Ascending aorta (tissue), 2 donors: ENCODE results near the gene NEK11. TPM values are rescaled to one million over a fixed set of nuclear protein-coding genes. Genes with fewer than 3 reads are reported as not detected.
"Not testable (repeated sequence)": the region's sequence is repeated elsewhere in the genome, so short reads cannot be mapped to it uniquely, and the experiment has no call there.

Experiments used
- DNase-seq, 2 donors: peaks; one replicate each; pipeline ENCODE4 v3.0.0-alpha.2; 2019; ENCODE audit warnings: low spot score in 2 of 2
- H3K27ac ChIP-seq, 2 donors: fragments of 200-600 bp; sonication (generic); one replicate each; pipeline ENCODE4 v1.5.1; 2016 to 2017; ENCODE audit warnings: mild to moderate bottlenecking in 1 of 2
- H3K27me3 ChIP-seq: fragments of 200-600 bp; sonication (generic); one replicate; pipeline ENCODE4 v1.5.1; 2017
- H3K36me3 ChIP-seq, 2 donors: fragments of 200-600 bp; sonication (generic); one replicate each; pipeline ENCODE4 v1.5.1; 2016
- H3K4me1 ChIP-seq, 2 donors: fragments of 200-600 bp; sonication (generic); one replicate each; pipeline ENCODE4 v1.5.1; 2016 to 2017; ENCODE audit warnings: mild to moderate bottlenecking in 1 of 2
- H3K4me3 ChIP-seq, 2 donors: fragments of 200-600 bp; sonication (generic); one replicate each; pipeline ENCODE4 v1.5.1; 2016 to 2017; ENCODE audit warnings: mild to moderate bottlenecking in 1 of 2
- H3K9me3 ChIP-seq, 2 donors: fragments of 200-600 bp; sonication (generic); one replicate each; pipeline ENCODE4 v1.5.1; 2016
- intact Hi-C: fragments of 100-400 bp; cut with DNase I; formaldehyde crosslinking; loops from one replicate; pipeline ENCODE4 v1.15.1; 2023
- total RNA-seq: library from RNA; depleted of rRNA; stranded (reverse); fragments of >200 nt; gene quantifications from one replicate; pipeline ENCODE4 v1.1.0, GENCODE V29; 2016
- TF ChIP-seq, protein P1 (sequence below), 3 experiments: fragments of 200-600 bp in 2 of 3; fragments of 450-650 bp in 1 of 3; sonication (generic) in 2 of 3; IDR thresholded peaks; one replicate each; pipeline ENCODE4 v1.5.1; 2016 to 2019; ENCODE audit warnings: antibody characterized with exemption in 3 of 3, mild to moderate bottlenecking in 1 of 3, moderate library complexity in 1 of 3

NEK11 gene
- total RNA-seq, 1 donor from 2014 or later: 4.0 TPM

- TF ChIP-seq, protein P1, sequence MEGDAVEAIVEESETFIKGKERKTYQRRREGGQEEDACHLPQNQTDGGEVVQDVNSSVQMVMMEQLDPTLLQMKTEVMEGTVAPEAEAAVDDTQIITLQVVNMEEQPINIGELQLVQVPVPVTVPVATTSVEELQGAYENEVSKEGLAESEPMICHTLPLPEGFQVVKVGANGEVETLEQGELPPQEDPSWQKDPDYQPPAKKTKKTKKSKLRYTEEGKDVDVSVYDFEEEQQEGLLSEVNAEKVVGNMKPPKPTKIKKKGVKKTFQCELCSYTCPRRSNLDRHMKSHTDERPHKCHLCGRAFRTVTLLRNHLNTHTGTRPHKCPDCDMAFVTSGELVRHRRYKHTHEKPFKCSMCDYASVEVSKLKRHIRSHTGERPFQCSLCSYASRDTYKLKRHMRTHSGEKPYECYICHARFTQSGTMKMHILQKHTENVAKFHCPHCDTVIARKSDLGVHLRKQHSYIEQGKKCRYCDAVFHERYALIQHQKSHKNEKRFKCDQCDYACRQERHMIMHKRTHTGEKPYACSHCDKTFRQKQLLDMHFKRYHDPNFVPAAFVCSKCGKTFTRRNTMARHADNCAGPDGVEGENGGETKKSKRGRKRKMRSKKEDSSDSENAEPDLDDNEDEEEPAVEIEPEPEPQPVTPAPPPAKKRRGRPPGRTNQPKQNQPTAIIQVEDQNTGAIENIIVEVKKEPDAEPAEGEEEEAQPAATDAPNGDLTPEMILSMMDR (IDR thresholded peaks at IDR 0.05): no peak
- Histone ChIP-seq H3K27ac (no peak overlapping the region), H3K4me3 (no peak overlapping the region), H3K4me1 (peaks cover 0 to 6% of the 10 kb centered on the region in 2 donors), H3K36me3 (no peaks in the 10 kb centered on the region), H3K27me3 (no peaks in the 10 kb centered on the region), H3K9me3 (no peaks in the 10 kb centered on the region)
- no peak for DNase-seq
- intact Hi-C loops: no loop called here
Observed at GRCh38 chr3:131038326-131038725, 11.6 kb downstream of the NEK11 start.

DNA sequence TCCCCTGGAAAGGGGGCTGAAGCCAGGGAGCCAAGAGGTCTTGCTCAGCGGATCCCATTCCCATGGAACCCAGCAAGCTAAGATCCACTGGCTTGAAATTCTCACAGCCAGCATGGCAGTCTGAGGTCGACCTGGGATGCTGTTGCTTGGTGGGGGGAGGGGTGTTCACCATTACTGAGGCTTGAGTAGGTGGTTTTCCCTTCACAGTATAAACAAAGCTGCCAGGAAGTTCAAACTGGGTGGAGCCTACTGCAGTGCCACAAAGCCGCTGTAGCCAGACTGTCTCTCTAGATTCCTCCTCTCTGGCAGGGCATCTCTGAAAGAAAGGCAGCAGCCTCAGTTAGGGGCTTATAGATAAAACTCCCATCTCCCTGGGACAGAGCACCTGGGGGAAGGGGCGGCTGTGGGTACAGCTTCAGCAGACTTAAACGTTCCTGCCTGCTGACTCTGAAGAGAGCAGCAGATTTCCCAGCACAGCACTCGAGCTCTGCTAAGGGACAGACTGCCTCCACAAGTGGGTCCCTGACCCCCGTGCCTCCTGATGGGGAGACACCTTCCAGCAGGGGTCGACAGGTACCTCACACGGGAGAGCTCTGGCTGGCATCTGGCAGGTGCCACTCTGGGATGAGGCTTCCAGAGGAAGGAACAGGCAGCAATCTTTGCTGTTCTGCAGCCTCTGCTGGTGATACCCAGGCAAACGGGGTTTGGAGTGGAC, 15.8 kb downstream of the NEK11 start:
- DNase-seq, H3K4me1 ChIP-seq, H3K4me3 ChIP-seq, H3K36me3 ChIP-seq, H3K27ac ChIP-seq, intact Hi-C loops, H3K27me3 ChIP-seq: not testable (repeated sequence)
- peaks cover 0 to 14% of the 10 kb centered on the region in 2 donors for H3K9me3 ChIP-seq

GRCh38 chr3:131047582-131047981, 20.9 kb downstream of the NEK11 start:
- no peaks in the 10 kb centered on the region for H3K4me1 ChIP-seq
- intact Hi-C loops: no loop called here
- DNase-seq: no peak
- TF ChIP-seq, protein P1 (IDR thresholded peaks at IDR 0.05): no peak
- no peak overlapping the region for H3K27ac ChIP-seq
- H3K36me3 ChIP-seq: no peaks in the 10 kb centered on the region
- H3K27me3 ChIP-seq: no peaks in the 10 kb centered on the region
- H3K9me3 ChIP-seq: peaks cover 0 to 14% of the 10 kb centered on the region in 2 donors
- H3K4me3 ChIP-seq: no peak overlapping the region

- Histone ChIP-seq H3K4me1 (no peaks in the 10 kb centered on the region), H3K27me3 (no peaks in the 10 kb centered on the region), H3K27ac (no peak overlapping the region), H3K36me3 (no peaks in the 10 kb centered on the region), H3K4me3 (no peak overlapping the region), H3K9me3 (peaks cover 0 to 14% of the 10 kb centered on the region in 2 donors)
- intact Hi-C loops: no loop called here
- TF ChIP-seq, protein P1 (IDR thresholded peaks at IDR 0.05): no peak
- no peak for DNase-seq
Observed at GRCh38 chr3:131048030-131048429, 21.4 kb downstream of the NEK11 start.

DNA sequence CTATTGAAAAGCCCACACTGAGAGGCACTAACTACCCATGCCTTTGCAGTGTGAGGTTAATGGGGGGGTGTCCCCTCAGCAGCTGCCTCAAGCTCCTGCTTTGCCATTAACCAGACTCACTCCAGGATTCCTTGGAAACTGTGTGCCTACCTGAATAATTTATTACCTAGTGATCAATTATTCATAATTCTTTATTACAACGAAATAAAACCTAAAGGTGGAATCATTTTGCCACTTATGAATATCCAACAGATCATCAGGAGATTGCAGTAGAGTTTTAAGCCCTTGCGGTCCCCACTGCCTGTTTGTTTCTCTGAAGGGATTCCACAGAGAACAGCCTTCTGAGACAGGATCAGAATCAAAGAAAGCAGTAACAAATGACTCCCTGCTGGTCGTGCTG, 23.3 kb downstream of the NEK11 start:
- no peak for DNase-seq
- Histone ChIP-seq H3K27me3 (no peaks in the 10 kb centered on the region), H3K9me3 (peaks cover 0 to under 1% of the 10 kb centered on the region in 2 donors), H3K36me3 (no peaks in the 10 kb centered on the region), H3K4me3 (no peak overlapping the region), H3K4me1 (no peaks in the 10 kb centered on the region), H3K27ac (no peak overlapping the region)
- TF ChIP-seq, protein P1 (IDR thresholded peaks at IDR 0.05): no peak
- intact Hi-C loops: no loop called here

DNA sequence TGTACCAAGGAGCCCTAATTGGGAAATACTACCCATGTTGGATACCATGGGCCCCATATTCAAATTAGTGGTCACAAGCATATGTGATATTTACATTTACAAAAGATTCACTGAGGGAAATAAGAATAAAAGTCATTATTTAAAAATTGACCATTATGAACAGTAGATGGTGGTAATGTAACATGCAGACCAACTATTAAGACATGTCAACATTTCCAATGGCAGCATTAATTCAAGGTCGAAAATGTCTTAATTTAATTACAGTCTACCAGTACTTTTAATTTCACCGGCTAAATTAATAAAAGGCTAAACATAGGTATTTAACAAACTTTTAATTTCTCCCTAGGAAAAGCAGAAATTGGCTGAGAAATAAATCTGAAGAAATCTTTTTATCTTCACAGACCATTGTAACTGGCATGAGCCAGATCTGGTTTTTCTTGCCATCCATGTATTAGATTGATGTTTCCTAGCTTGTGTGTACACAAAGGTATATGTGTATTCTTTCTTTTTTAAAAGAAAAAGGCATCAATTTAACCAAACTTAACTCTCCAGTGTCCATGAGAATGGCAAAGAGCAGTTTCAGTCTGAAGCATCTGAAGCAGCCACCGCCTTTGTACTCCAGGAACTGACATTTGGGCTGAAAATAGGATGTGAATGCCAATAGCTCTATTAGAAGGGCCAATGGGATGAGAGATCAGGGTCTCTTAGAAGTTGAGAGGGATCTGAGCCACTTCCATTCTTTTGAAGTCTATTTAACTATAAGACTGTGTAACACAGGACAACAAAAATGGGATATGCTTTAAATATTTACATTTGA, 26.6 kb downstream of the NEK11 start:
- TF ChIP-seq, protein P1 (IDR thresholded peaks at IDR 0.05): peak in 1 of 3 experiments; percentile 21
- no peak for DNase-seq
- intact Hi-C loops: no loop called here

More for the DNA sequence above, 26.6 kb downstream of the NEK11 start:
- Histone ChIP-seq H3K9me3 (no peaks in the 10 kb centered on the region), H3K4me1 (no peaks in the 10 kb centered on the region), H3K27ac (no peak overlapping the region), H3K27me3 (no peaks in the 10 kb centered on the region), H3K36me3 (no peaks in the 10 kb centered on the region), H3K4me3 (no peak overlapping the region)
